ENCODE data around the gene TP53TG5. TPM values are rescaled to one million over a fixed set of nuclear protein-coding genes. Genes with fewer than 3 reads are reported as not detected.

TP53TG5 gene
- total RNA-seq, 1 experiment from 2014 or later: not detected

- Histone ChIP-seq H3K36me3 (ENCODE audit: insufficient read depth, low read length) (no peaks in the 10 kb centered on the region), H3K4me3 (ENCODE audit: low read length) (no peak overlapping the region), H2AFZ (ENCODE audit: low read length) (no peak overlapping the region), H4K20me1 (ENCODE audit: insufficient read depth, low read depth, low read length) (peaks cover 4% of the 10 kb centered on the region; the same call in 1 of the 2 replicates), H3K9ac (ENCODE audit: low read length) (no peak overlapping the region), H3K4me2 (ENCODE audit: low read depth, low read length, poor library complexity, severe bottlenecking) (no peak overlapping the region), H3K79me2 (ENCODE audit: low read length) (no peaks in the 10 kb centered on the region), H3K9me2 (replicated peaks; ENCODE audit: insufficient read depth, low read length) (no peaks in the 10 kb centered on the region), H3K9me3 (ENCODE audit: low read length) (no peaks in the 10 kb centered on the region), H3K27ac (ENCODE audit: low read length) (no peak overlapping the region), H3K4me1 (ENCODE audit: low read length) (peaks cover 12% of the 10 kb centered on the region), H3K27me3 (ENCODE audit: low read length) (no peaks in the 10 kb centered on the region)
- no peak for DNase-seq
Observed at GRCh38 chr20:45359406-45360148, 18.5 kb downstream of the TP53TG5 start.

- Histone ChIP-seq H3K27me3 (ENCODE audit: low read length) (no peaks in the 10 kb centered on the region), H3K36me3 (ENCODE audit: insufficient read depth, low read length) (no peaks in the 10 kb centered on the region), H2AFZ (ENCODE audit: low read length) (no peak overlapping the region), H3K9me3 (ENCODE audit: low read length) (no peaks in the 10 kb centered on the region), H3K27ac (ENCODE audit: low read length) (no peak overlapping the region), H3K9me2 (replicated peaks; ENCODE audit: insufficient read depth, low read length) (no peaks in the 10 kb centered on the region), H3K4me2 (ENCODE audit: low read depth, low read length, poor library complexity, severe bottlenecking) (no peak overlapping the region), H3K79me2 (ENCODE audit: low read length) (no peaks in the 10 kb centered on the region), H3K4me3 (ENCODE audit: low read length) (no peak overlapping the region), H3K4me1 (ENCODE audit: low read length) (peaks cover 10% of the 10 kb centered on the region), H3K9ac (ENCODE audit: low read length) (no peak overlapping the region), H4K20me1 (ENCODE audit: insufficient read depth, low read depth, low read length) (peaks cover 3% of the 10 kb centered on the region; the same call in 1 of the 2 replicates)
- no peak for DNase-seq
Observed at GRCh38 chr20:45359069-45359405, 19.1 kb downstream of the TP53TG5 start.

- Histone ChIP-seq H3K4me3 (ENCODE audit: low read length) (no peak overlapping the region), H3K4me2 (ENCODE audit: low read depth, low read length, poor library complexity, severe bottlenecking) (no peak overlapping the region), H3K79me2 (ENCODE audit: low read length) (no peaks in the 10 kb centered on the region)
Observed at GRCh38 chr20:45358282-45359068, 19.6 kb downstream of the TP53TG5 start.

GRCh38 chr20:45355209-45356084 is 22.7 kb downstream of the TP53TG5 start:
- DNase-seq: no peak
- H4K20me1 ChIP-seq (ENCODE audit: insufficient read depth, low read depth, low read length): no peaks in the 10 kb centered on the region
- no peak overlapping the region for H3K4me2 ChIP-seq (ENCODE audit: low read depth, low read length, poor library complexity, severe bottlenecking)
- H3K9ac ChIP-seq (ENCODE audit: low read length): no peak overlapping the region
- no peaks in the 10 kb centered on the region for H3K79me2 ChIP-seq (ENCODE audit: low read length)
- H3K9me2 ChIP-seq (replicated peaks; ENCODE audit: insufficient read depth, low read length): no peaks in the 10 kb centered on the region
- no peak overlapping the region for H3K4me3 ChIP-seq (ENCODE audit: low read length)
- no peak overlapping the region for H2AFZ ChIP-seq (ENCODE audit: low read length)
- H3K27me3 ChIP-seq (ENCODE audit: low read length): no peaks in the 10 kb centered on the region
- no peak overlapping the region for H3K27ac ChIP-seq (ENCODE audit: low read length)
- H3K4me1 ChIP-seq (ENCODE audit: low read length): no peaks in the 10 kb centered on the region
- no peaks in the 10 kb centered on the region for H3K9me3 ChIP-seq (ENCODE audit: low read length)
- no peaks in the 10 kb centered on the region for H3K36me3 ChIP-seq (ENCODE audit: insufficient read depth, low read length)

More at GRCh38 chr20:45358282-45359068, 19.6 kb downstream of the TP53TG5 start:
- H4K20me1 ChIP-seq (ENCODE audit: insufficient read depth, low read depth, low read length): no peaks in the 10 kb centered on the region
- H3K27ac ChIP-seq (ENCODE audit: low read length): no peak overlapping the region
- H3K9me3 ChIP-seq (ENCODE audit: low read length): no peaks in the 10 kb centered on the region
- H3K9me2 ChIP-seq (replicated peaks; ENCODE audit: insufficient read depth, low read length): no peaks in the 10 kb centered on the region
- DNase-seq: no peak
- H3K36me3 ChIP-seq (ENCODE audit: insufficient read depth, low read length): no peaks in the 10 kb centered on the region
- H2AFZ ChIP-seq (ENCODE audit: low read length): no peak overlapping the region
- H3K4me1 ChIP-seq (ENCODE audit: low read length): peaks cover 5% of the 10 kb centered on the region
- no peak overlapping the region for H3K9ac ChIP-seq (ENCODE audit: low read length)
- H3K27me3 ChIP-seq (ENCODE audit: low read length): no peaks in the 10 kb centered on the region

- H2AFZ ChIP-seq (ENCODE audit: low read length): no peak overlapping the region
- no peak overlapping the region for H3K4me3 ChIP-seq (ENCODE audit: low read length)
- H3K27ac ChIP-seq (ENCODE audit: low read length): no peak overlapping the region
- H3K9me2 ChIP-seq (replicated peaks; ENCODE audit: insufficient read depth, low read length): no peaks in the 10 kb centered on the region
- H3K27me3 ChIP-seq (ENCODE audit: low read length): no peaks in the 10 kb centered on the region
- no peaks in the 10 kb centered on the region for H3K9me3 ChIP-seq (ENCODE audit: low read length)
- H3K79me2 ChIP-seq (ENCODE audit: low read length): no peaks in the 10 kb centered on the region
- H4K20me1 ChIP-seq (ENCODE audit: insufficient read depth, low read depth, low read length): no peaks in the 10 kb centered on the region
- H3K4me1 ChIP-seq (ENCODE audit: low read length): no peaks in the 10 kb centered on the region
- H3K4me2 ChIP-seq (ENCODE audit: low read depth, low read length, poor library complexity, severe bottlenecking): no peak overlapping the region
- no peak overlapping the region for H3K9ac ChIP-seq (ENCODE audit: low read length)
- no peak for DNase-seq
- no peaks in the 10 kb centered on the region for H3K36me3 ChIP-seq (ENCODE audit: insufficient read depth, low read length)
Observed at GRCh38 chr20:45354423-45355208, 23.5 kb downstream of the TP53TG5 start.

- no peaks in the 10 kb centered on the region for H3K79me2 ChIP-seq (ENCODE audit: low read length)
- H3K27me3 ChIP-seq (ENCODE audit: low read length): no peaks in the 10 kb centered on the region
- H4K20me1 ChIP-seq (ENCODE audit: insufficient read depth, low read depth, low read length): no peaks in the 10 kb centered on the region
- H3K36me3 ChIP-seq (ENCODE audit: insufficient read depth, low read length): no peaks in the 10 kb centered on the region
- no peak overlapping the region for H3K27ac ChIP-seq (ENCODE audit: low read length)
- H3K9me2 ChIP-seq (replicated peaks; ENCODE audit: insufficient read depth, low read length): no peaks in the 10 kb centered on the region
- no peak for DNase-seq
- H3K9me3 ChIP-seq (ENCODE audit: low read length): no peaks in the 10 kb centered on the region
- H3K4me2 ChIP-seq (ENCODE audit: low read depth, low read length, poor library complexity, severe bottlenecking): no peak overlapping the region
- H2AFZ ChIP-seq (ENCODE audit: low read length): no peak overlapping the region
- no peak overlapping the region for H3K4me3 ChIP-seq (ENCODE audit: low read length)
- H3K9ac ChIP-seq (ENCODE audit: low read length): no peak overlapping the region
- no peaks in the 10 kb centered on the region for H3K4me1 ChIP-seq (ENCODE audit: low read length)
Observed at GRCh38 chr20:45353746-45354145, 24.4 kb downstream of the TP53TG5 start.

GRCh38 chr20:45352729-45353128 is 25.4 kb downstream of the TP53TG5 start:
- H4K20me1 ChIP-seq (ENCODE audit: insufficient read depth, low read depth, low read length): no peaks in the 10 kb centered on the region
- no peak overlapping the region for H3K4me3 ChIP-seq (ENCODE audit: low read length)

More at GRCh38 chr20:45352729-45353128, 25.4 kb downstream of the TP53TG5 start:
- H3K9me3 ChIP-seq (ENCODE audit: low read length): no peaks in the 10 kb centered on the region
- no peaks in the 10 kb centered on the region for H3K4me1 ChIP-seq (ENCODE audit: low read length)
- H2AFZ ChIP-seq (ENCODE audit: low read length): no peak overlapping the region
- H3K79me2 ChIP-seq (ENCODE audit: low read length): no peaks in the 10 kb centered on the region
- H3K4me2 ChIP-seq (ENCODE audit: low read depth, low read length, poor library complexity, severe bottlenecking): no peak overlapping the region
- no peak for DNase-seq
- H3K9me2 ChIP-seq (replicated peaks; ENCODE audit: insufficient read depth, low read length): no peaks in the 10 kb centered on the region
- H3K27ac ChIP-seq (ENCODE audit: low read length): no peak overlapping the region
- H3K36me3 ChIP-seq (ENCODE audit: insufficient read depth, low read length): no peaks in the 10 kb centered on the region
- no peaks in the 10 kb centered on the region for H3K27me3 ChIP-seq (ENCODE audit: low read length)
- H3K9ac ChIP-seq (ENCODE audit: low read length): no peak overlapping the region
